ENCODE results near the gene CYP3A7.
"Not testable (repeated sequence)": the region's sequence is repeated elsewhere in the genome, so short reads cannot be mapped to it uniquely, and the experiment has no call there.

Gene CYP3A7

DNA sequence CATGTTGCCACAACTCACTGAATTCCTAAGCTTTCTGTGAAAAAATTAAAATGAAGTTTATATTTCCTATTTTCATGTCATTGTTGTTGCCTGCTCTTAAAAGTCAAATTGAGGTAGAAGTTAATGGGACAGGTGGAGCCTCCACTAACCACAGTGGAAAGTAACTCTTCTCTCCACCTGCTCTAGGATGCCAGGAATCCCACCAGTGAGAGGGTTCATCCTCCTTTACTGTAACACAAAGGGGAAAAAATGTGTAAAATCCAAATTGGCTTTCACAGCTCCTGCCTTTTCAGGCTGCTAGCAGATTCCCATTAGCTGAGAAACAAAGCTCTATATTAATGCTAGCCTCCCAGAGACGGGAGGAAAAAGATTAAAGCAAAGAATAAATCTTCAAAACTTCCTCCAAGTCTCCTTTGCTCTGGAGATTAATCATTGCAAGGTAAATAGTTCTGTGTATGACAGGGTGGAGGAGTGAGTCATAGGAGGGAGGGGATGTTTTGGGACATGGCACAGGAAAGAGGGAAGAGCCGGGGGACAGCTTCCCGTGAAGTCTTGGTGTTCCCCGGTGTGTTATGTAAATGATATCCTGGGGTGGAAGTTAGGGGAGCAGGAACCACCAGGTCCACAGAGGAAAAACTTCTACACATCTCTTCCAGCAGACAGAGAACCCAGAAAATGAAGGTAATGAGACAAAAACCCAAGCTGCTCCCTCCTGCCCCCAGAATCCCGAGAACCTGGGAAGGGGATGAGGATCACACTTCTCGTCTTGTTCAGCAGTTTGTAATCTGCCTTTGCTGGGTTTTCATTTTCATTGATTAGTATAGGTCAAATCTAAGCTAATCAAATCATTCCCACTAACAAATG is 35.9 kb downstream of the CYP3A7 start:
- DNase-seq: not testable (repeated sequence)

DNA sequence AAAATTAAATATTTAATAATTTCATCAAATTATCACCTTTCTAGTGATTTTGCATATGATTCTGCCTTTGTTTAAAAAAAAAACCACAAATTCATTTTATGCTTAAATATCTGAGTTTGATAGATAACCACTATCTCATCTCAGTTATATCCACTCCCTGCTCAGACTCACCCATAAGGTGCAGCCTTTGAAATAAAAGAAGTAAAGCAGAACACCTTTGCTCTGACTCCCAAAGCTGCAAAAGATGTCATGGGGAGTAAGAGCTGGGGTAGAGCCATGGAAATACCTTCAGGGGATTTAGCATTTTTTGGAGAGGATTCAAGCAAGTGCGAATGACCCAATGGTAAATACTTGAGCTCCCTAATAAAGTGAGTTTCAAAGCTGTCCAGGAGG is 40.1 kb downstream of the CYP3A7 start:
- no peak for DNase-seq

DNA sequence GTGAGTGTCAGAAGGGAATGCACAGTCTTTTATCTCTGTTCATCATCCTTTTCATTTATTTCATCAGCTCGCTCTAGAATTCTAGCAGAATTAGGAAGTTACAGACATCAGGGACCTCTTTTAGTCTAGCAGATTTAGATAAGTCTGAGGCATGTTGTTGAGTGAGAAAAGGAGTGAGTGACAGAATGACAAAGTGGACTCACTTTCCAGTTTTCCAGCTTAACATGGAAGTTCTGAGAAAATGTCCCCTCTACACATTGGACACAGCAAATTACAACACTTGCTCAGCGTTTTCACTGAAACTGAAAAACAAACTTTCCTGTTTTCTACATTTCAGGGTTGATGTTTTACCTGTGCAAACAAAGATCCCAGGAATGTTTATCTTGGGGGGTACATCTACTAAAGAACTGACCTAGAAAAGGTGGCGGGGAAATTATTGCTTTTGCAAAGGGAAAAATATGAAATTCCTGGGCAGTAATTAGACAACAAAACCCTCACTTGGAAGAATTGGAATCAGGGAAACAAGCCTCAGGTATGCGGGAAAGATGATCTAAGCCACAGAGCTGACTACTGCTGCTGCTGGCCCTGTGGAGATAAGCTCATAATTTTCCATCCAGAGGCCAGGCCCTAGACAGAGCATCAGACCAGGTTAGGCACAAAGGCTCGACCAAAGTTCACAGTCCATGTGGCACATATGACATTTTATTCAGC is 40.6 kb downstream of the CYP3A7 start:
- DNase-seq: no peak

DNA sequence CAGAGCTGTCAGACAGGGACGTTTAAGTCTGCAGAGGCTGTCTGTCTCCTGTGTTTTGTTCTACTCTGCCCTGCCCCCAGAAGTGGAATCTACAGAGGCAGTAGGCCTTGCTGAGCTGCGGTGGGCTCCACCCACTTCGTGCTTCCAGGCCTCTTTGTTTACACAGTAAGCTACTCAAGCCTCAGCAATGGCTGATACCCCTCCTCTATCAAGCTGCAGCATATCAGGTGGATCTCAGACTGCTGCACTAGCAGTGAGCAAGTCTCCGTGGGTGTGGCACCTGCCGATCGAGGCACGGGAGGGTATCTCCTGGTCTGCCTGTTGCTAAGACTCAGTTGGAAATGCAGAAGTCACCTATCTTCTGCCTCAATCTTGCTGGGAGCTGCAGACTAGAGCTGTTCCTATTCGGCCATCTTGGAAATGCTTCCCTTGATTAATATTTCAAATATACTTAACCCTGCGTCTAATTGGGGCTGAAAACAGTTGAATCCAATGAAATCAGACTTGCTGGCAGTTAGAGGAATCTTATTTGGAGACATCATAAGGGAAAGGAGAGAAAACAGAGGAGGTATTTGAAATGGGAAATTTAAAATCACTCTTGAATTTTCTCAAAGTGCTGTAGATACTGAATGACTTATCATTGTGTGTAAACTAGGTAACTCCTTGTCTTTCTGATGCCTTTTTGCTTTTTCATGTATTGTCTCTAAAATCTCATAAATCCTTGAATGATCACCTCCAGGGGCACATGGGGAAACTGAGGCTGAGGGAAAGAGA is 41.4 kb downstream of the CYP3A7 start:
- peak; percentile 13 for DNase-seq

DNA sequence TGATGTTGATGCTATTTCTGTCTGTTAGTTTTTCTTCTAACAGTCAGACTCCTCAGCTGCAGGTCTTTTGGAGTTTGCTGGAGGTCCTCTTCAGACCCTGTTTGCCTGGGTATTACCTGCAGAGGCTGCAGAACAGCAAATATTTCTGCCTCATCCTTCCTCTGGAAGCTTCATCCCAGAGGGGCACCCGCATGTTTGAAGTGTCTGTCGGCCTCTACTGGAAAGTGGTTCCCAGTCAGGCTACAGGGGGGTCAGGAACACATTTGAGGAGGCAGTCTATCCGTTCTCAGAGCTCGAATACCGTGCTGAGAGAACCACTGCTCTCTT is 41.9 kb downstream of the CYP3A7 start:
- DNase-seq: no peak

DNA sequence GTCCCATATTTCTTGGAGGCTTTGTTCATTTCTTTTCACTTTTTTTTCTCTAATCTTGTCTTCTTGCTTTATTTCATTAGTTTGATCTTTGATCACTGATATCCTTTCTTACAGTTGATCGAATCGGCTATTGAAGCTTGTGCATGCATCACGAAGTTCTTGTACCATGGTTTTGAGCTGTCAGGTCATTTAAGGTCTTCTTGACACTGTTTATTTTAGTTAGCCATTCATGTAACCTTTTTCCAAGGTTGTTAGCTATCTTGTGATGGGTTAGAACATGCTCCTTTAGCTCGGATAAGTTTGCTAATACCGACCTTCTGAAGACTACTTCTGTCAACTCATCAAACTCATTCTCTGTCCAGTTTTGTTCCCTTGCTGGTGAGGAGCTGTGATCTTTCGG is 42.4 kb downstream of the CYP3A7 start:
- not testable (repeated sequence) for DNase-seq

DNA sequence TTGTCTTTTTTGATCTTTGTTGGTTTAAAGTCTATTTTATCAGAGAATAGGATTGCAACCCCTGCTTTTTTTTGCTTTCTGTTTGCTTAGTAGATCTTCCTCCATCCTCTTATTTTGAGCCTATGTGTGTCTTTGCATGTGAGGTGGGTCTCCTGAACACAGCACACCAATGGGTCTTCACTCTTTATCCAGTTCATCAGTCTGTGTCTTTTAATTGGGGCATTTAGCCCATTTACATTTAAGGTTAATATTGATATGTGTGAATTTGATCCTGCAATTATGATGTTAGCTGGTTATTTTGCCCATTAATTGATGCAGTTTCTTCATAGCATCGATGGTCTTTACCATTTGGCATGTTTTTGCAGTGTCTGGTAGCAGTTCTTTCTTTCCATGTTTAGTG is 43.3 kb downstream of the CYP3A7 start:
- not testable (repeated sequence) for DNase-seq

DNA sequence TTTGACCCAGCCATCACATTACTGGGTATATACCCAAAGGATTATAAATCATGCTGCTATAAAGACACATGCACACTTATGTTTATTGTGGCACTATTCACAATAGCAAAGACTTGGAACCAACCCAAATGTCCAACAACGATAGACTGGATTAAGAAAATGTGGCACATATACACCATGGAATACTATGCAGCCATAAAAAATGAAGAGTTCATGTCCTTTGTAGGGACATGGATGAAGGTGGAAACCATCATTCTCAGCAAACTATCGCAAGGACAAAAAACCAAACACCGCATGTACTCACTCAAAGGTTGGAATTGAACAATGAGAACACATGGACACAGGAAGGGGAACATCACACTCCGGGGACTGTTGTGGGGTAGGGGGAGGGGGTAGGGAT is 44.1 kb downstream of the CYP3A7 start:
- DNase-seq: not testable (repeated sequence)

DNA sequence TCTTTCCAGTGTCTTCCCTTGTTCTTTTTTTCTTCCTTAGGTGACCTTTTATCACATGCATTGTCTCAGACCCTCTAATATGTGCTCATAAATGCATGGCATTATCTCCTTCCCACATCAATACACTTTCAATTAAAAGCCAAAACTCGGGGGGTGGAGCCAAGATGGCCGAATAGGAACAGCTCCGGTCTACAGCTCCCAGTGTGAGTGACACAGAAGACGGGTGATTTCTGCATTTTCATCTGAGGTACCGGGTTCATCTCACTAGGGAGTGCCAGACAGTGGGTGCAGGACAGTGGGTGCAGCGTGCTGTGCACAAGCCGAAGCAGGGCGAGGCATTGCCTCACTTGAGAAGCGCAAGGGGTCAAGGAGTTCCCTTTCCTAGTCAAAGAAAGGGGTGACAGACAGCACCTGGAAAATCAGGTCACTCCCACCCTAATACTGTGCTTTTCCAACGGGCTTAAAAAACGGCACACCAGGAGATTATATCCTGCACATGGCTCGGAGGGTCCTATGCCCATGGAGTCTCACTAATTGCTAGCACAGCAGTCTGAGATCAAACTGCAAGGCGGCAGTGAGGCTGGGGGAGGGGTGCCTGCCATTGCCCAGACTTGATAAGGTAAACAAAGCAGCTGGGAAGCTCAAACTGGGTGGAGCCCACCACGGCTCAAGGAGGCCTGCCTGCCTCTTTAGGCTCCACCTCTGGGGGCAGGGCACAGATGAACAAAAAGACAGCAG is 49.0 kb downstream of the CYP3A7 start:
- not testable (repeated sequence) for DNase-seq

DNA sequence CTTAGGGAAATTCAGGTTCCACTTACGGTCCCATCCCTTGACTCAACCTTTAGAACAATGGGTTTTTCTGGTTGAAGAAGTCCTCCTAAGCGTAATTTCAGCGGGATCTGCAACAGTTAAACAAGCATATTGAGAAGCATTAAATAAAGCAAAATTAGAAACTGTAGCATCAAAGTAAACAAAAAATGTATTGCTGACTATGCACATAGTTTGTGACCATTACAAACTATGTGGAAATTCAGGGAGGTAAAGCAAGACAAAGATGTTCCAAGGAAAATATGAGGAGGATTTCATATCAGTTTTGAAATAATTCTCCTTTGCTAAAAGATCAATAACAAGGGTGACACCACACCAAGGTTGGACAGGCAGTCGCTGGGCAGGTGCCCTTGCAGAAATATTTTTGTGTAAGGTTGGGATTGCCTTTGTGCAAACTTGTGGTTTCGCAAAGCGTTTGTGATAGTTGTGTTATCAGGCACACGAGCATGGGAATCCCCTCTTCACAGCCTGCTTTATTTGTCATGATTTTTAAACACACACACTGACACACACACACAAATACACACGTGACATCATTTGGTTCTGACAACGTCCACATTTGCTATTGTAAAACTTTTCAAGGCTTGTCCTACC is 49.8 kb downstream of the CYP3A7 start:
- DNase-seq: no peak

DNA sequence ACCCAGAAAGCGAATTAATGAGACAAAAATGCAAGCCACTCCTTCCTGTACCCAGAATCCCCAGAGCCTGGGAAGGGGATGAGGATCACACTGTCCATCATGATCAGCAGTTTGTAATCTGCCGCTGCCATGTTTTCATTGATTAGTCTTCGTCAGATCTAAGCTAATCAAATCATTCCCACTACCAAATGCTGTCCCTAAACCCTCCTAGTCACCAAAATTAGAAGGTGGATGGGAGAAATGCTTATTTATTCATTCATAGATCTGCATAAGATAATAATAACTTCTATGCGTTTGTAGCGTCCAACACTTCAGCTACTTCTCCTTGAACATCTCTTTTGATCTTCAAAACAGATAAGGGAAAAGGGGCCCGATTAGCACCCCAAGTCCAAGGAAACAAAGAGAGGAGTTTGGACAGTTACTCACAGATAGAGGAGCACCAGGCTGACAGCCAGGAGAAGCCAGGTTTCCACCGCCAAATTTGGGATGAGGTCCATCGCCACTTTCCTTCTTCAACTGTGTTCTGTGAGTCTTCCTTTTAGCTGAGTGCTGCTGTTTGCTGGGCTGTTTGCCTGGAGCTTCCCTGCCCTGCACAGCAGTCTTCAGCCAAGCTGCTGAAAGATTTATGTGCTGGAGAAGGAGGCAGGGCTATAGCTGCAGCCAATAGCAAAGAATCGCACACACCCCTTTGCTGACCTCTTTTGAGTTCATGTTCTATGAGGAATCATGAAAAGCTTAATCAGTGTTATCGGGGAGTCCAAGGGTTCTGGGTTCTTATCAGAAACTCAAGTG is 55.4 kb downstream of the CYP3A7 start, which contains the start of gene CYP3A5:
TSS of gene CYP3A5 (minus strand) at position 597 of the 792 bp plus-strand sequence. CDS start at position 497, 100 bp downstream.
- no peak for DNase-seq

DNA sequence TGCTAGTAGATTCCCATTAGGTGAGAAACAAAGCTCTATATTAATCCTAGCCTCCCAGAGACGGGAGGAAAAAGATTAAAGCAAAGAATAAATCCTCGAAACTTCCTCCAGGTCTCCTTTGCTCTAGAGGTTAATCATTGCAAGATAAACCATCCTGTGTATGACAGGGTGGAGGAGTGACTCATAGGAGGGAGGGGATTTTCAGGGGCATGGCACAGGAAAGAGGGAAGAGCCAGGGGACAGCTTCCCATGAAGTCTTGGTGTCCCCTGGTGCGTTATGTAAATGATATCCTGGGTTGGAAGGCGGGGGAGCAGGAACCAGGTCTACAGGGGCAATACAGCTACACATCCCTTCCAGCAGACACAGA is 56.0 kb downstream of the CYP3A7 start:
- DNase-seq: no peak

DNA sequence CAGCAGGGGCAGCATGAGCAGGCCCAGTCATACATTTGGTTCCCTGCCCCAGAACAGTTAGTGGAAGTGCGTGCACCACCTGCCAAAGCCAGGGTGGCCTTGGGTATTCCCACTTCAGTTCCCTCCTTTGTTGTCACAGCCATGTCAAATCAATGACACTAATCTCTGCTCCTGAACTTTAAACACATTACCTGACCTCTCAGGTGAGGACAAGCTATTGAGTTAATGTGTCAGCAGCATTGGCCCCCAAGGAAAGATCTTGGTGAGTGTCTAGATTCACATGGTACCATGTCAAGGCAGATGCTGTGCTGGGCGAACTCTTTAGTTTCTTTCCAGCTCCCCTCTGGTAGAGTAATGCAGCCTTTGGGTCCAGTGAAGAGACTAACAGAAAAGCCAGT is 57.3 kb downstream of the CYP3A7 start:
- DNase-seq: no peak

DNA sequence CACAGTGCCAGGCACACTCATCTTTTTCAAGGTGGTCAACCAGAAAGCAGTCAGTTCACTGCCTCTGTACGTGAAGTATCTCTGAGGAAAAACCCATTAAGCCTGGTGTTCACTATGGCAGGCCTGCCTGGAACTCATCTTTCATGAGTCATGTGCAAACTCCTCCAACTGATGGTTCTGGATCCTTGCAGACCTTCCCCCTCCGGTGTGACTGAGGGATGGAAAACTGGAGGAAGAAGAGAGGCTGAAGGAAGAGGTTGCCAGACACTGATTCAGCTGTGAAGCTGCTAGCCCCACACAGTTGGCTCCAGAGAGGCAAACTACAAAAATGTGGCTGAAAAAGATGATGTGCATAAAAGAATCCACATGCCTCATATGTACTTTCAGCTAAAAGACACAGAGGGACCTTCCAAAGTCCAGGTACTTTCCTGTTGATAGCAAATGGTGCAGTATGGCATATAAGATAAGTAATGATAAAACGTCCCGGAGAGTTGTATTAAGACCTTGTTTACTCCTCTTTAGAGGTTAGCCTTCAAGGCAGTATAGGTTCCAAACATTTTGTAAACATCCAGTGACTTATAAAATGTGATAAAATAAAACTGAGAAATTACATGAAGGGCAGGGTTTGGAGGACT is 57.9 kb downstream of the CYP3A7 start:
- DNase-seq: no peak

DNA sequence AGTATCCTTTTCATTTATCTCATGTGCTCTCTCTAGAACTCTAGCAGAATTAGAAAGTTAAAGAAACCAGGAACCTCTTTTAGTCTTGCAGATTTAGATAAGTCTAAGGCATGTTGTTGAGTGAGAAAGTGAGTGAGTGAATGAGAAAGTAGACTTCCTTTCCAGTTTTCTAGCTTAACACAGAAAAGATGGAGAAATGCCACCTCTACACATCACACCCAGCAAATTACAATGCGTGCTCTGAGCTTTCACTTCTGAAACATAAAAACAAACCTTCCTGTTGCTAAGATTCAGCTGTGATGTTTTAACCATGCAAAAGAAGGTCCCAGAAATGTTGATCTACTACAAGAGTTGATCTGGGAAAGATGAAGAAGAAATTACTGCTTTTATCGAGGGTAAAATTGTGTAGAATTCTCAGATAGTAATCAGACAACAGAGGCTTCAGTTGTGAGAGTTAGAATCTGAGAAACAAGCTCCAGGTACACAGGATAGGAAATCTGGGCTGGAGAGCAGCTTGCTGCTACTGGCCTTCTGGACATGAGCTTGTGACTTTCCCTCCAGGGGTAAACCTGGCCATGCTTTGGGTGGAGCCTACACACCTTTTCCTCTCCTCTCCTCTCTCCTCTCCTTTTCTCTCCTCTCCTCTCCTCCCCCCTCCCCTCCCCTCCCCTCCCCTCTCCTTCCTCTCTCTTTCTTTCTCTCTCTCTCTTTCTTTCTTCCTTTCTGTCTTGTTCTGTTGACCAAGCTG is 59.8 kb downstream of the CYP3A7 start:
- DNase-seq: no peak

DNA sequence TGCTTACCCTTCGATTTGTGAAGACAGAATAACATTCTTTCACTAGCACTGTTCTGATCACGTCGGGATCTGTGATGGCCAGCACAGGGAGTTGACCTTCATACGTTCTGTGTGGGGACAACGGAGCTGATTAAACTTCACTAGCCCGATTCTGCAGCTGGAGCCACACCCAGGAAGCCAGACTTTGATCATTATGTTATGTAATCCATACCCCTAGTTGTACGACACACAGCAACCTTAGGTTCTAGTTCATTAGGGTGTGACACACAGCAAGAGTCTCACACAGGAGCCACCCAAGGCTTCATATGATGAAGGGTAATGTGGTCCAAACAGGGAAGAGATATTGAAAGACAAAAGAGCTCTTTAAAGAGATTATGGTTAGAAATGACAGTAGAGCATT is 62.4 kb downstream of the CYP3A7 start:
- no peak for DNase-seq

DNA sequence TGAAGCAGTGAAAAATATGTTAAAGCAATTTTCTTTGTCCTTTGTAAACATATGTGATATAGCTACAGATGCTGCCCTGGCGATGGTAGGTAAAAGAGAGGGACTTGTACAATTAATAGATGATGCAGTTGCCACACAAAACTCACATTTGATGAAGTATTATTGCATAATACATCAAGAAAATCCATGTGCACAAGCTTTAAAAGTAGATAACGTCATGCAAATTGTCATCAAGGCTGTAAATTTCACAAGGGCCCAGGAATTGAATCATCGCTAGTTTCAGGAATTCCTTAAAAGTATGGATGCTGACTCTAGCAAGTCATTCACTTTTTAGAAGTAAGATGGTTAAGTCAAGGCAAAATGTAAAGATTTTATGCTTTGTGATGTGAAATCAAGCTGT is 65.2 kb downstream of the CYP3A7 start:
- DNase-seq: no peak

DNA sequence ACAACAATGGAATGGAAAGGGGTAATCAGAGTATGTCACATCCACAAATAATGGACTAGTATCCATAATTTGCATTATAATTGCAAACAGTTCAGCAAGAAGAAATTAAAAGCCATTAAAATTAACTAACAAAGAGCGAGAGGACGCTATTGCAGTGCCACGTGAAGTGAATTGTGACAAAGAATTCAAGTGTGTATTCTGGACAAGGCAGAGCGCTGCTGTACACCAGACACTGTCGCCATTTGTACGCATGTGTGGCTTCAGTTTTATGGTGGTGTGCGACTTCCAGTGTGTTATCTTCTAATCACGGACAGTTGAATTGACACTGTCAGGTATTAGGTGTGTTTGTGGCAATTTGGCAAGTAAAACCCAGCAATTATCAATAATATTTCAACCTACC is 66.5 kb downstream of the CYP3A7 start:
- no peak for DNase-seq

DNA sequence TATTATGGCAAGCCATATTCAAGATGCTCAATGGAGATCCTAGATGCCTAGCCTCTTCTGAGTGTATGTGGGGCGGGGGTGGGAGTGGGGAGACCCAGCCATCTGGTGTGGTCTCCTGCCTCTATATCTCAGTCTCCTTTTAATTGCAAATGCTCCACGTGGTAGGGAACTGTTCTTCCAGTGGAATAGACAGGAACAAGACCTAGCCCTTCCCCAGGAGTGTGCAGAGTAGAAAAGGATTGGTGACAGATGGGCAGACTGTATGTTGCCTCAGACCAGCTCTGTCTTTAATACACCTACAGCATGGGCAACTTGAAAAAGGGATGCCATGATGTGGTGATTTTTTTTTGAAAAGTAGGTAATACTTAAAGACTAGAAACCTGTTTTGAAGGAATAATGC is 67.8 kb downstream of the CYP3A7 start:
- no peak for DNase-seq

DNA sequence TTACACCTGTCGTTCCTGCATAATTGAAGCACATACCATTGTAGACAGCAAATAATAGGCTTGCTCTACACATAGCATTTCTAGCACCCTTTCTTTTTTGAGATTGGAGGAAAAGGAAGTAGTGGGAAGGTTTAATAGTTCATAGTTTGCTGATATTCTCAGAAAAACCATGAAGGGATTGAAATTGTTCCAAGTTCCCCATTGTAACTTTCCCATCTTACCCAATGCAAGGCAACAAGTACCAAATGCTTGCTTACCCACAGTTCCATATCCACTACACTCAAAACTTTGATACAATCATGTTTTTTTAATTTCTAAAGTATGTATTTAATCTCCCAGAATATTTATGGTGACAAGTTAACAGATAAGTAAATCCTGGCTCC is 69.0 kb downstream of the CYP3A7 start:
- DNase-seq: no peak

Data from activated CD4-positive, alpha-beta T cell treated with anti-CD3 and anti-CD28 coated beads for 1 hour (primary cell).